HepG2 (cell line): ENCODE data around the gene TRPV4. TPM values are rescaled to one million over a fixed set of nuclear protein-coding genes. Genes with fewer than 3 reads are reported as not detected.
A peak's percentile ranks its signal among the peaks of the same experiment; 100 is the strongest.

Experiments used
- CEBPB ChIP-seq: IDR thresholded peaks from 2 replicates; pipeline ENCODE4 v1.6.1; 2011; ENCODE audit warnings: low read depth, low read length, improper control_type of control experiment, borderline replicate concordance
- GTF2F1 ChIP-seq: fragments of 150-350 bp; IDR thresholded peaks from 2 replicates; pipeline ENCODE4 v1.6.1; 2014; ENCODE audit warnings: low read length
- KLF11 ChIP-seq: IDR thresholded peaks from 2 replicates; pipeline ENCODE4 v1.6.1; 2016; ENCODE audit warnings: missing compliant biosample characterization
- LCORL ChIP-seq, 2 experiments: fragments of 450-650 bp in 1 of 2; sonication (generic) in 1 of 2; formaldehyde crosslinking in 1 of 2; IDR thresholded peaks; 2 replicates each; pipeline versions ENCODE4 v1.5.0 to v1.6.1; 2017 to 2020; ENCODE audit warnings: antibody characterized with exemption in 1 of 2, missing genetic modification reagents in 1 of 2
- SIX1 ChIP-seq: sonication (generic); formaldehyde crosslinking; IDR thresholded peaks from 2 replicates; pipeline ENCODE4 v1.4.0; 2020; ENCODE audit warnings: missing genetic modification reagents, borderline replicate concordance
- ZNF138 ChIP-seq: sonication (generic); formaldehyde crosslinking; IDR thresholded peaks from 2 replicates; pipeline ENCODE4 v1.5.0; 2020; ENCODE audit warnings: mild to moderate bottlenecking, low read depth, missing genetic modification reagents
- ZNF343 ChIP-seq: sonication (generic); formaldehyde crosslinking; IDR thresholded peaks from 2 replicates; pipeline ENCODE4 v1.4.0; 2020; ENCODE audit warnings: mild to moderate bottlenecking, missing genetic modification reagents
- ZNF549 ChIP-seq: sonication (generic); formaldehyde crosslinking; IDR thresholded peaks from 2 replicates; pipeline ENCODE4 v1.5.0; 2020; ENCODE audit warnings: missing genetic modification reagents
- ZNF567 ChIP-seq: sonication (generic); formaldehyde crosslinking; IDR thresholded peaks from 2 replicates; pipeline ENCODE4 v1.8.1; 2023; ENCODE audit warnings: mild to moderate bottlenecking, missing genetic modification reagents, borderline replicate concordance
- ZNF607 ChIP-seq: sonication (generic); formaldehyde crosslinking; IDR thresholded peaks from 2 replicates; pipeline ENCODE4 v1.5.1; 2020; ENCODE audit warnings: missing genetic modification reagents, mild to moderate bottlenecking, borderline replicate concordance
- ZNF713 ChIP-seq: sonication (generic); formaldehyde crosslinking; IDR thresholded peaks from 2 replicates; pipeline ENCODE4 v1.4.0; 2020; ENCODE audit warnings: mild to moderate bottlenecking, missing genetic modification reagents
- polyA plus RNA-seq, 8 experiments: library from polyadenylated mRNA; depleted of rRNA in 3 of 8; stranded (reverse) in 7 of 8; unstranded in 1 of 8; fragments of >200 nt; fragmentation: Illumina TruSeq in 4 of 8; extraction: Trizol in 4 of 8; gene quantifications; 2 replicates each; pipeline versions ENCODE4 v1.2.1 to v1.2.3, GENCODE V29; 2011 to 2016; ENCODE audit warnings: low read depth in 4 of 8, missing spikeins in 1 of 8, mixed read lengths in 1 of 8; ENCODE audit not compliant: insufficient read depth in 1 of 8
- total RNA-seq, 5 experiments: library from RNA; depleted of rRNA; stranded (reverse); fragments of >200 nt; fragmentation: Illumina TruSeq; extraction: Trizol; gene quantifications; 2 replicates each; pipeline ENCODE4 v1.2.3, GENCODE V29; 2016; ENCODE audit warnings: low read depth in 1 of 5
- TF ChIP-seq, protein P1 (sequence below), 2 experiments: fragments of 450-650 bp in 1 of 2; sonication (generic) in 1 of 2; formaldehyde crosslinking in 1 of 2; IDR thresholded peaks; 2 replicates each; pipeline versions ENCODE4 v1.6.1 to v1.8.0; 2016 to 2022; ENCODE audit warnings: antibody characterized with exemption in 1 of 2, mild to moderate bottlenecking in 1 of 2, missing genetic modification reagents in 1 of 2
- TF ChIP-seq, protein P2 (sequence below): sonication (generic); formaldehyde crosslinking; IDR thresholded peaks from 2 replicates; pipeline ENCODE4 v1.4.0; 2020; ENCODE audit warnings: missing genetic modification reagents
- TF ChIP-seq, protein P3 (sequence below): sonication (generic); formaldehyde crosslinking; IDR thresholded peaks from 2 replicates; pipeline ENCODE4 v1.5.0; 2020; ENCODE audit warnings: missing genetic modification reagents
- TF ChIP-seq, protein P4 (sequence below): IDR thresholded peaks from 2 replicates; pipeline ENCODE4 v1.6.1; 2016; ENCODE audit warnings: missing compliant biosample characterization, missing genetic modification reagents, borderline replicate concordance

Gene TRPV4
- total and polyA plus RNA-seq, 2 of the 13 experiments (the other 11 are each of a cell fraction or from before 2014, with no cell fraction given): 0.66 to 4.7 TPM

DNA sequence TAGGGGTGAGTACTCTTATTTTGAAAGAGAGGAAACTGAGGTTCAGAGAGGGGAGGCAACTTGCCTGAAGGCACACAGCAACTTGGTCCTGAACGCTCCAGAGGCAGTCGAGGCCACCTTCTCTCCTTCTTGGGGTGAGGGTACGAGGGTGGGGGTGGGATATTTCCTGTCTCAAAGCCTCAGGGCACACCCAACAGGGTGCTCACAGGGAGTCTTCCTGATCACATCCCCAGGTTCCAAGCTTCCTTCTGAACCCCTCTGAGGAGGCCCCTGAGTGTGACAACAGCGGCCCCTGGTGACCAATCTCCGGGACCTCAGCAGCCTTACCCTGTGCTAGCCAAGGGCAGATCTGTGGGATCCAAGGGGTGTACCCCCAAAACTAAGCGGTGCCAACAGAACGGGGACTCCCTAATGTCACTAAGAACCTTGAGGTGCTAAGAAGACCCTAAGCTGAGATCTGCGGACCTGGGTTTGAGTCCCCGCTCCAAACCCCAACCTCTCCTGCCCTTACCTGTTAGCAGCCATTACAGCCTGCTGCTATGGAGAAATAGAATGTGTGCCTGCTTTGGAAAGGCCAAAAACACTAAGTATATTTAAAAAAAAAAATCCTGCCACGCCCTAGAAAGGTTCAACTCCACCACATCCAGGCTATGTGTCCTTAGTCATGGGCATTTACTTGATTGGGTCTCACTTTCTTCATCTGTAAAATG is 57.9 kb downstream of the TRPV4 start (continued):
- TF ChIP-seq, protein P1, sequence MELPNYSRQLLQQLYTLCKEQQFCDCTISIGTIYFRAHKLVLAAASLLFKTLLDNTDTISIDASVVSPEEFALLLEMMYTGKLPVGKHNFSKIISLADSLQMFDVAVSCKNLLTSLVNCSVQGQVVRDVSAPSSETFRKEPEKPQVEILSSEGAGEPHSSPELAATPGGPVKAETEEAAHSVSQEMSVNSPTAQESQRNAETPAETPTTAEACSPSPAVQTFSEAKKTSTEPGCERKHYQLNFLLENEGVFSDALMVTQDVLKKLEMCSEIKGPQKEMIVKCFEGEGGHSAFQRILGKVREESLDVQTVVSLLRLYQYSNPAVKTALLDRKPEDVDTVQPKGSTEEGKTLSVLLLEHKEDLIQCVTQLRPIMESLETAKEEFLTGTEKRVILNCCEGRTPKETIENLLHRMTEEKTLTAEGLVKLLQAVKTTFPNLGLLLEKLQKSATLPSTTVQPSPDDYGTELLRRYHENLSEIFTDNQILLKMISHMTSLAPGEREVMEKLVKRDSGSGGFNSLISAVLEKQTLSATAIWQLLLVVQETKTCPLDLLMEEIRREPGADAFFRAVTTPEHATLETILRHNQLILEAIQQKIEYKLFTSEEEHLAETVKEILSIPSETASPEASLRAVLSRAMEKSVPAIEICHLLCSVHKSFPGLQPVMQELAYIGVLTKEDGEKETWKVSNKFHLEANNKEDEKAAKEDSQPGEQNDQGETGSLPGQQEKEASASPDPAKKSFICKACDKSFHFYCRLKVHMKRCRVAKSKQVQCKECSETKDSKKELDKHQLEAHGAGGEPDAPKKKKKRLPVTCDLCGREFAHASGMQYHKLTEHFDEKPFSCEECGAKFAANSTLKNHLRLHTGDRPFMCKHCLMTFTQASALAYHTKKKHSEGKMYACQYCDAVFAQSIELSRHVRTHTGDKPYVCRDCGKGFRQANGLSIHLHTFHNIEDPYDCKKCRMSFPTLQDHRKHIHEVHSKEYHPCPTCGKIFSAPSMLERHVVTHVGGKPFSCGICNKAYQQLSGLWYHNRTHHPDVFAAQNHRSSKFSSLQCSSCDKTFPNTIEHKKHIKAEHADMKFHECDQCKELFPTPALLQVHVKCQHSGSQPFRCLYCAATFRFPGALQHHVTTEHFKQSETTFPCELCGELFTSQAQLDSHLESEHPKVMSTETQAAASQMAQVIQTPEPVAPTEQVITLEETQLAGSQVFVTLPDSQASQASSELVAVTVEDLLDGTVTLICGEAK (IDR thresholded peaks at IDR 0.05): no peak
- TF ChIP-seq, protein P1 (CRISPR knock-in tag; IDR thresholded peaks at IDR 0.05): no peak
- TF ChIP-seq ZNF567 (CRISPR knock-in tag): no peak
- TF ChIP-seq GTF2F1: no peak
- TF ChIP-seq, protein P2, sequence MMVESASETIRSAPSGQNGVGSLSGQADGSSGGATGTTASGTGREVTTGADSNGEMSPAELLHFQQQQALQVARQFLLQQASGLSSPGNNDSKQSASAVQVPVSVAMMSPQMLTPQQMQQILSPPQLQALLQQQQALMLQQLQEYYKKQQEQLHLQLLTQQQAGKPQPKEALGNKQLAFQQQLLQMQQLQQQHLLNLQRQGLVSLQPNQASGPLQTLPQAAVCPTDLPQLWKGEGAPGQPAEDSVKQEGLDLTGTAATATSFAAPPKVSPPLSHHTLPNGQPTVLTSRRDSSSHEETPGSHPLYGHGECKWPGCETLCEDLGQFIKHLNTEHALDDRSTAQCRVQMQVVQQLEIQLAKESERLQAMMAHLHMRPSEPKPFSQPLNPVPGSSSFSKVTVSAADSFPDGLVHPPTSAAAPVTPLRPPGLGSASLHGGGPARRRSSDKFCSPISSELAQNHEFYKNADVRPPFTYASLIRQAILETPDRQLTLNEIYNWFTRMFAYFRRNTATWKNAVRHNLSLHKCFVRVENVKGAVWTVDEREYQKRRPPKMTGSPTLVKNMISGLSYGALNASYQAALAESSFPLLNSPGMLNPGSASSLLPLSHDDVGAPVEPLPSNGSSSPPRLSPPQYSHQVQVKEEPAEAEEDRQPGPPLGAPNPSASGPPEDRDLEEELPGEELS (CRISPR knock-in tag): no peak
- TF ChIP-seq CEBPB: no peak
- no peak for TF ChIP-seq ZNF343
- no peak for TF ChIP-seq ZNF138 (CRISPR knock-in tag)
- TF ChIP-seq ZNF549 (CRISPR knock-in tag): no peak
- TF ChIP-seq, protein P3, sequence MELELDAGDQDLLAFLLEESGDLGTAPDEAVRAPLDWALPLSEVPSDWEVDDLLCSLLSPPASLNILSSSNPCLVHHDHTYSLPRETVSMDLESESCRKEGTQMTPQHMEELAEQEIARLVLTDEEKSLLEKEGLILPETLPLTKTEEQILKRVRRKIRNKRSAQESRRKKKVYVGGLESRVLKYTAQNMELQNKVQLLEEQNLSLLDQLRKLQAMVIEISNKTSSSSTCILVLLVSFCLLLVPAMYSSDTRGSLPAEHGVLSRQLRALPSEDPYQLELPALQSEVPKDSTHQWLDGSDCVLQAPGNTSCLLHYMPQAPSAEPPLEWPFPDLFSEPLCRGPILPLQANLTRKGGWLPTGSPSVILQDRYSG (CRISPR knock-in tag): no peak
- TF ChIP-seq KLF11 (CRISPR knock-in tag): no peak
- TF ChIP-seq LCORL (IDR thresholded peaks at IDR 0.05): no peak
- TF ChIP-seq LCORL (CRISPR knock-in tag; IDR thresholded peaks at IDR 0.05): 0 out of 2 replicates have a peak, but pooled peaks have one; percentile 47
- TF ChIP-seq, protein P4, sequence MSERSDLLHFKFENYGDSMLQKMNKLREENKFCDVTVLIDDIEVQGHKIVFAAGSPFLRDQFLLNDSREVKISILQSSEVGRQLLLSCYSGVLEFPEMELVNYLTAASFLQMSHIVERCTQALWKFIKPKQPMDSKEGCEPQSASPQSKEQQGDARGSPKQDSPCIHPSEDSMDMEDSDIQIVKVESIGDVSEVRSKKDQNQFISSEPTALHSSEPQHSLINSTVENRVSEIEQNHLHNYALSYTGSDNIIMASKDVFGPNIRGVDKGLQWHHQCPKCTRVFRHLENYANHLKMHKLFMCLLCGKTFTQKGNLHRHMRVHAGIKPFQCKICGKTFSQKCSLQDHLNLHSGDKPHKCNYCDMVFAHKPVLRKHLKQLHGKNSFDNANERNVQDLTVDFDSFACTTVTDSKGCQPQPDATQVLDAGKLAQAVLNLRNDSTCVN (CRISPR knock-in tag): 0 out of 2 replicates have a peak, but pooled peaks have one; percentile 27
- TF ChIP-seq SIX1 (CRISPR knock-in tag): no peak
- no peak for TF ChIP-seq ZNF713 (CRISPR knock-in tag)
- no peak for TF ChIP-seq ZNF607 (CRISPR knock-in tag)
